GM19099 (cell line): ENCODE measurements around the gene SLC7A4.

Experiments used
- POLR2A ChIP-seq: IDR thresholded peaks from 3 replicates; pipeline ENCODE4 v1.6.1; 2011; ENCODE audit warnings: low read depth; ENCODE audit not compliant: insufficient read length; ENCODE audit errors: extremely low read depth

SLC7A4 gene

GRCh38 chr22:21045585-21046294, 13.4 kb upstream of the SLC7A4 start, which contains the start of gene LRRC74B:
TSS of gene LRRC74B (plus strand) at chr22:21045946. CDS start at chr22:21045987, 41 bp downstream.
- no peak for TF ChIP-seq POLR2A

DNA sequence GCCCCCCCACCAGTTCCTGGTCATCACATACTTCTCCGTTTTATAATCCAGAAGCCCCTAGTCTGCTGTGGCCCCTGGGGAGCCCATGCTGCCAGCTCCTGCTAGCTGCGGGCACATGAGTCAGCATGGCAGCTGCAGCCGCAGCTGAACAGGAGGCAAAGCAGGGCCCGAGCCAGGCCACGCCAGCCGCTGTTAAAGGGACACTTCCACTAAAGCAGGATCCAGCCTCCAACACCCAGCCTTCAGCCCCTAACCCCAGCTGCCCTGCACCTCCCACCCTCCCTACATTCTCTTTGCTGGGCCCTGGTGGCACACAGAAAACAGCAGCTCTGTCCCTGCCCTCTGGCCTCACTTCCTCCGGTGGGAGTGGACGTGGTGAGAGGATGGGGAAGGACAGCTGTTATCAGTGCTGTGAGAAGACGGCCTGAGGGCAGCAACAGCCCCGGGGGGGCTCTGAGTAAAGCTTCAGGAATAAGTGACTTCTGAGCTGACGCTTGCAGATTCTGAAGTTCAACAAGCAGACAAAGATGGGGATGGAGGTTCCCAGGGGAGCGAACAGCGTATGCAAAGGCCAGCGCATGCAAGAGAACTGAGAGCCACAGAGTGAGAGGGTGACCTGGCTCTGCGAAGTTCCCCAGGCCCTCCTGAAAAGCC, 12.7 kb upstream of the SLC7A4 start:
- no peak for TF ChIP-seq POLR2A

DNA sequence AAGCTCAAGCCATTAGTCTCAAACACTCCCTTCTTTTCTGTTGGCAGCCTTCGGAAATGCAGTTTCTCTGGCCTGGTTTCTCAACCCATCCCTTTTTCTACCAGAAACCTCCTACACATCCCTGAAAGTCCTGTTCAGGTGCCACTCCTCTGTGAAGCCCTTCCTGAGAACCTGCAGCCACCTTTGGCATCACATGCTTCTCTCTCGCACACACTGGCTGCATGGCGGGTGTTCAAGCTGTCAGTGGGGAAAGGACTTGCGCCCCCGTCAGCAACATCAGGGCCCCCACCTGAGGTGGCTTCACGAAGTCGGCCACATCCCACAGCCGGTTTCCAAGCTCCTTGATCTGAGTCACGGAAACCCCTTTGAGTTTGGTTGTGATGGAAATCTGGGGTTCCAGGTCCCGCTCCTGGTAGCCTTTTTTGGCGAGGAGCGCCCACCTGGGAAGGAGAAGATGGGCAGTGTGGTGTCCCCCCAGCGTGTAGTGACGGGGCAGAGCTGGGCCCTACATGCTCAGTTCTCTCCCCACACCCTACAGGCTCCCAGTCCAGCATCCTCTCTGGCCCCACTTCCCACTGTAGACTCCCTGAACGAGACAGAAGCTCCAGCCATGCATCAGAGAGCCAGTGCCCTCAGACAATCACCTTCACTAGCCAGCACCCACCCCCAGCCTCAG, 11.6 kb upstream of the SLC7A4 start:
- TF ChIP-seq POLR2A, result no peak

GRCh38 chr22:21042978-21043859, 10.9 kb upstream of the SLC7A4 start:
- no peak for TF ChIP-seq POLR2A

GRCh38 chr22:21041937-21042336, 9.6 kb upstream of the SLC7A4 start:
- TF ChIP-seq POLR2A, result no peak

GRCh38 chr22:21038405-21038804, 6.0 kb upstream of the SLC7A4 start:
- no peak for TF ChIP-seq POLR2A

- no peak for TF ChIP-seq POLR2A
These were observed 2.6 kb upstream of the SLC7A4 start for GRCh38 chr22:21034989-21035388.

DNA sequence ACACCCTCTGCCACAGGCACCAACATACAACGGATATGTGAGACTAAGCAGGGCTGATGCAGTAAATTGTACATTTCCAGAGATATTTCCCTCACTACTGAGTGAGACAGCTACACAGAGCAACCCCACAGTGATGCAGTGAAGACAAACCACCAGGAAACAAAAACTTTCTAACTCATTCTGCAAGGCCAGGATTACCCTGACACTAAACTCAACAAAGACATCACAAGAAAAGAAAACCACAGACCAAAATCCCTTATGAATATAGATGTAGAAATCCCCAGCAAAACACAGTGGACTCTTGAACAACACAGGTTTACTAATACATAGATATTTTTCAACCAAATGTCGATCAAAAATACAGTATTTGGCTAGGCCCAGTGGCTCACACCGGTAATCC, 1.5 kb upstream of the SLC7A4 start:
- no peak for TF ChIP-seq POLR2A

- TF ChIP-seq POLR2A, result no peak
These were observed 717 bp upstream of the SLC7A4 start for GRCh38 chr22:21032868-21033688.

DNA sequence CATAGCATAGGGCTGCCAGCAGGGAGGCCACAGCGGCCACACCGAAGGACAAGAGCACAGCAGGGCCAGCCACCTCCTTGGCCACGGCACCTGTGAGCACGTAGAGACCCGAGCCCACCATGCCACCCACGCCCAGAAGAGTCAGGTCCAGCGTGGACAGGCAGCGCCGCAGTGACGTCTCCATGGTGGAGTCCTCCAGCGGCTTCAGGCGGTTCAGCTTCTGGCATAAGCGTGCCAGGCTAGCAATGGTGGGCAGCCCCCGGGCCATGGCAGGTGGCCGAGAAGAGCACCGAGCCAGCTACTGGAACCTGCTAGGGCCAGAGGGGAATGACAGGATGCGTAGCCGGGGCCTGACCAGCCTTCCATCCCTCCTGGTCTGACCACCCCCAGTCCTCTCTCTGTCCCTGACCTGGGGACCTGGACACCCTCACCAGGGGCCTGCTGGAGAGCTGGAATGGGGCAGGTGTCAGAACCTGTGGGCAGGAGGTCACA, 770 bp downstream of the SLC7A4 start:
- no peak for TF ChIP-seq POLR2A

- TF ChIP-seq POLR2A, result no peak
These were observed 1.5 kb downstream of the SLC7A4 start for GRCh38 chr22:21030621-21031544.

DNA sequence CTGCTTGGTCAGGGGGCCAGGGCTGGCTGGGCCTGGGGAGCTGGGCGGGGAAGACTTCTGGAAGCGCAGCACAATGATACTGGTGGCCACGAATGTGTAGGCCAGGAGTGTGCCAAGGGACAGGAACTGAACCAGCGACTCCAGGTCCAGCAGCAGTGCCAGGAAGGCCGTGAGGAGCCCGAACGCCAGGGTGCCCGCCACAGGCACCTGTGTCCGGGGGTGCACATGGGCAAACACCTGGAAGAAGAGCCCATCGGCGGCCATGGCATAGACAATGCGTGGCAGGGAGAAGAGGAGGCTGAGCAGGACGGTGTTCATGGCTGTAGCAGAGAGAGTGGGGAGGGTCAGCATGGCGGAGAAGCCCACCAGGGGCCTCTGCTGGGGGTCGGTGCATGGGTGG, 2.3 kb downstream of the SLC7A4 start:
- TF ChIP-seq POLR2A, result no peak

DNA sequence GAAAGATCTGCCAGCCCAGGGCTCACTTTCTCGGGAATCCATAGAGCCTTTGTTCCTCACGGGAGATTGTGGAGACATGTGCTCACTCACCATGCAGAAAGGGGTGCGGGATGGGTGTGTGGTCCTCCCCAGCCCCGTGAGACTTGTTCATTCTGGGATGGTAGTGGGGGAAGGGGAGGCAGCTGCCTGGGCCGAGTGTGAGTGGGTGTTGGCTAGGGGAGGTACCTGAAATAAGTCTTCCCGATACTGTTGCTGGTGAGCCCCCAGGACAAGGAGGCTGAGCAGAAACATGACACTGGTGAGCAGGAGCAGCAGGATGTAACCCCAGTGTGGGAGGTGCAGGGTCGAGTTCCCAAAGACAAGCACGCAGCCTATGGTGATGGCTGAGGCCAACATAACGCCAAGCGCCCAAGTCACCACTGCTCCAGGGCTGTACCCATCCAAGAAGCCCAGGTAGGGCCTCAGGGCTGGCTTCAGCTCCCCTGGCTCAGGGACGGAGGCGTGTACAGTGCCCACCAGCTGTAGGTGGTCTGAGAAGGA, 2.8 kb downstream of the SLC7A4 start:
- TF ChIP-seq POLR2A, result no peak
